Endothelial cell of umbilical vein (primary cell): Measurements from ENCODE around the gene LAG3. TPM values are rescaled to one million over a fixed set of nuclear protein-coding genes. Genes with fewer than 3 reads are reported as not detected.

Experiments
- BruUV-seq: library from RNA; stranded (reverse); fragments of 400-500 nt; replicated peaks from 2 replicates; lab custom pipeline; 2021; lab: Mats Ljungman, UMichigan
- CTCF ChIA-PET: fragments of 300-600, 350-600 bp; sonication (Branson Sonifier 250); formaldehyde crosslinking; loops from one replicate; lab custom pipeline; 2021; ENCODE audit warnings: antibody characterized with exemption, inconsistent platforms; lab: Charles Lee
- POLR2A ChIA-PET: fragments of 300-600, 350-600 bp; sonication (Branson Sonifier 250); formaldehyde crosslinking; loops from one replicate; lab custom pipeline; 2021; ENCODE audit warnings: antibody characterized with exemption, inconsistent platforms; lab: Charles Lee
- DNase-seq: peaks from one replicate; pipeline ENCODE4 v3.0.0-alpha.2; 2011; ENCODE audit warnings: low read depth, low spot score
- FAIRE-seq: peaks from 2 replicates; lab custom pipeline; 2011; peaks lifted over from hg19 to GRCh38; lab: Jason Lieb, UNC
- H2AFZ ChIP-seq: 2 replicates; pipeline ENCODE4 v1.6.0; 2012; ENCODE audit warnings: low read depth, low read length, control low read depth, inconsistent platforms
- H3K27ac ChIP-seq: 2 replicates; pipeline ENCODE4 v1.5.1; 2011; ENCODE audit warnings: low read depth, mild to moderate bottlenecking, control low read depth, low read length, moderate library complexity; ENCODE audit not compliant: insufficient read depth
- H3K27me3 ChIP-seq, 2 experiments: 2 replicates each; pipeline versions ENCODE4 v1.6.0 to v1.6.1; 2011; ENCODE audit warnings: low read length in 2 of 2, mixed read lengths in 1 of 2; ENCODE audit not compliant: control insufficient read depth in 2 of 2, insufficient read depth in 2 of 2
- H3K36me3 ChIP-seq, 2 experiments: 2 replicates in 1 of 2; 3 replicates in 1 of 2; pipeline ENCODE4 v1.5.1; 2011; ENCODE audit warnings: low read length in 2 of 2, mild to moderate bottlenecking in 1 of 2, moderate library complexity in 1 of 2; ENCODE audit not compliant: control insufficient read depth in 2 of 2, insufficient read depth in 2 of 2; ENCODE audit errors: extremely low read depth in 1 of 2
- H3K4me1 ChIP-seq: 3 replicates; pipeline ENCODE4 v1.5.1; 2011; ENCODE audit warnings: mild to moderate bottlenecking, low read length; ENCODE audit not compliant: control insufficient read depth, insufficient read depth; ENCODE audit errors: extremely low read depth
- H3K4me2 ChIP-seq: 2 replicates; pipeline ENCODE4 v1.6.1; 2011; ENCODE audit warnings: low read length, control low read depth, mixed read lengths; ENCODE audit not compliant: insufficient read depth
- H3K4me3 ChIP-seq, 3 experiments: fragments of 200-600 bp in 1 of 3; sonication (generic), shearing (Covaris generic) in 1 of 3; replicated peaks in 1 of 3; 2 replicates each; pipeline ENCODE4 v1.5.1; 2011 to 2016; ENCODE audit warnings: control low read depth in 3 of 3, low read length in 3 of 3, mild to moderate bottlenecking in 2 of 3, inconsistent platforms in 1 of 3, low read depth in 1 of 3, moderate library complexity in 1 of 3; ENCODE audit not compliant: insufficient read depth in 1 of 3
- H3K79me2 ChIP-seq: 2 replicates; pipeline ENCODE4 v1.6.0; 2012; ENCODE audit warnings: low read length, inconsistent platforms; ENCODE audit not compliant: control insufficient read depth, insufficient read depth
- H3K9ac ChIP-seq: replicated peaks from 2 replicates; pipeline ENCODE3; 2011; ENCODE audit warnings: low read length, control low read depth; ENCODE audit not compliant: insufficient read depth; ENCODE audit errors: extremely low read depth
- H3K9me1 ChIP-seq: replicated peaks from 3 replicates; pipeline ENCODE4 v1.6.0; 2011; ENCODE audit warnings: mild to moderate bottlenecking, low read length; ENCODE audit not compliant: control insufficient read depth, insufficient read depth; ENCODE audit errors: extremely low read depth
- H3K9me3 ChIP-seq: replicated peaks from 2 replicates; pipeline ENCODE4 v1.5.1; 2012; ENCODE audit warnings: low read length, inconsistent platforms; ENCODE audit not compliant: control insufficient read depth, insufficient read depth
- H4K20me1 ChIP-seq: replicated peaks from 2 replicates; pipeline ENCODE3; 2011; ENCODE audit warnings: mild to moderate bottlenecking, low read length; ENCODE audit not compliant: control insufficient read depth, insufficient read depth; ENCODE audit errors: extremely low read depth
- EZH2 ChIP-seq: IDR thresholded peaks from 2 replicates; pipeline ENCODE4 v1.6.1; 2012; ENCODE audit warnings: borderline replicate concordance, low read depth, mild to moderate bottlenecking, moderate library complexity, low read length, inconsistent platforms; ENCODE audit not compliant: severe bottlenecking
- FOS ChIP-seq: IDR thresholded peaks from 2 replicates; pipeline ENCODE4 v1.6.1; 2011; ENCODE audit warnings: mild to moderate bottlenecking, low read length, moderate library complexity, borderline replicate concordance; ENCODE audit not compliant: insufficient read depth
- GATA2 ChIP-seq: IDR thresholded peaks from 2 replicates; pipeline ENCODE4 v1.7.0; 2011; ENCODE audit warnings: low read depth, mild to moderate bottlenecking, moderate library complexity, mixed read lengths, low read length; ENCODE audit not compliant: insufficient read length, insufficient read depth
- JUN ChIP-seq: IDR thresholded peaks from 2 replicates; pipeline ENCODE4 v1.6.1; 2011; ENCODE audit warnings: borderline replicate concordance, low read depth; ENCODE audit not compliant: insufficient read length, insufficient read depth
- MYC ChIP-seq: IDR thresholded peaks from one replicate; pipeline ENCODE4 v1.6.1; 2011; ENCODE audit warnings: mild to moderate bottlenecking, low read depth, low read length
- POLR2A ChIP-seq: IDR thresholded peaks from 2 replicates; pipeline ENCODE4 v1.6.1; 2012; ENCODE audit warnings: low read depth, mild to moderate bottlenecking, control low read depth, low read length
- POLR2AphosphoS5 ChIP-seq: IDR thresholded peaks from 2 replicates; pipeline ENCODE4 v1.6.1; 2012; ENCODE audit warnings: low read depth, mild to moderate bottlenecking, control low read depth, low read length, moderate library complexity; ENCODE audit not compliant: insufficient read depth
- dilution Hi-C: fragments of 300-500 bp; cut with MboI; formaldehyde crosslinking; loops from one replicate; pipeline ENCODE4 v1.15.0; 2019; ENCODE audit warnings: low sequenced_read_pairs; ENCODE audit not compliant: extremely low pct_ligation_motif_present
- intact Hi-C: fragments of 100-400 bp; cut with micrococcal nuclease; formaldehyde crosslinking; loops from one replicate; pipeline ENCODE4 v1.10.0; 2022
- polyA plus RNA-seq, 4 experiments: library from polyadenylated mRNA; depleted of rRNA in 3 of 4; stranded (reverse) in 3 of 4; unstranded in 1 of 4; fragments of >200 nt; gene quantifications; 2 replicates each; pipeline versions ENCODE4 v1.2.1 to v1.2.3, GENCODE V29; 2011 to 2012; ENCODE audit warnings: missing spikeins in 1 of 4
- total RNA-seq: library from RNA; stranded (reverse); gene quantifications from 2 replicates; pipeline ENCODE4 v1.2.3, GENCODE V29; 2021
- TF ChIP-seq, protein P1 (sequence below): IDR thresholded peaks from 2 replicates; pipeline ENCODE4 v1.6.1; 2011; ENCODE audit not compliant: insufficient read depth, insufficient read length
- TF ChIP-seq, protein P2 (sequence below), 2 donors: IDR thresholded peaks; 1 replicate in 1 of 2; 2 replicates in 1 of 2; pipeline ENCODE4 v1.5.1; 2011; ENCODE audit warnings: low read length in 2 of 2, mild to moderate bottlenecking in 2 of 2, moderate library complexity in 2 of 2, control low read depth in 1 of 2, inconsistent platforms in 1 of 2, low read depth in 1 of 2; ENCODE audit not compliant: insufficient read depth in 1 of 2; ENCODE audit errors: extremely low read depth in 1 of 2

LAG3 gene
- total and polyA plus RNA-seq, 2 donors (not counting 3 experiments of a cell fraction or from before 2014, with no cell fraction given): 1.3 to 3.8 TPM

DNA sequence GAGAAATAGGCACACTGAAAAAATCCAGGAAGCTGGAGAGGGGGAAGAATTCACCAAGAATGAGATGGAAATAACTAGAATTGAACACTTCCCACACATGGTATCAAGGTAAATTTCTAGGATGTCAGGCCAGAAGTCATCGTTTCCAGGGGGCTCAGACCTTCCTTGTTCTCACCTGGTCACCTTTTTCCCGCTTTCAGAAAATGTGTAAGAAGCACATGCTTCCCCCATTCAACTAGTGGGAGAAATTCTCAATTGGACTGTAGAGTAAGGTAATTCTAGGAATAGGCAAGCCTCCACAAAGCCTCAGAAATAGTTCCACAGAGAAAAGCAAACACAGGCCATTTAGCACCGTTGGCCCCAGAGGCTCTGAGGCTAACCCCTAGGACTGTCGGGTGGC is 8.9 kb upstream of the LAG3 start:
- FAIRE-seq (no peak), DNase-seq (no peak)
- Histone ChIP-seq H3K27me3 (peaks cover 0 to 2% of the 10 kb centered on the region in 2 experiments), H3K27ac (peak overlapping the region; percentile 70), H3K4me2 (peak overlapping the region; percentile 61), H3K36me3 (no peaks in the 10 kb centered on the region), H4K20me1 (no peaks in the 10 kb centered on the region), H3K9me1 (no peaks in the 10 kb centered on the region), H2AFZ (peak overlapping the region; percentile 89), H3K79me2 (peaks cover 18% of the 10 kb centered on the region), H3K4me3 (no peak overlapping the region), H3K4me1 (peaks cover 30% of the 10 kb centered on the region), H3K9ac (peak overlapping the region; percentile 17), H3K9me3 (no peaks in the 10 kb centered on the region)
- ChIA-PET POLR2A (interaction anchor here (0.9 kb wide), 1 partner anchor 10 kb away, joined by 5 read pairs; the partner anchor contains the start of gene MLF2), CTCF (interaction anchor here (1.4 to 2.5 kb wide), 2 partner anchors 10 to 15 kb away, joined by 3 to 28 read pairs; partner anchors contain the start of gene MLF2)
- TF ChIP-seq GATA2 (no peak), JUN (no peak)
- intact Hi-C loops: no loop called here
- dilution Hi-C loops: no loop called here
- BruUV-seq: TSS peak; percentile 82

DNA sequence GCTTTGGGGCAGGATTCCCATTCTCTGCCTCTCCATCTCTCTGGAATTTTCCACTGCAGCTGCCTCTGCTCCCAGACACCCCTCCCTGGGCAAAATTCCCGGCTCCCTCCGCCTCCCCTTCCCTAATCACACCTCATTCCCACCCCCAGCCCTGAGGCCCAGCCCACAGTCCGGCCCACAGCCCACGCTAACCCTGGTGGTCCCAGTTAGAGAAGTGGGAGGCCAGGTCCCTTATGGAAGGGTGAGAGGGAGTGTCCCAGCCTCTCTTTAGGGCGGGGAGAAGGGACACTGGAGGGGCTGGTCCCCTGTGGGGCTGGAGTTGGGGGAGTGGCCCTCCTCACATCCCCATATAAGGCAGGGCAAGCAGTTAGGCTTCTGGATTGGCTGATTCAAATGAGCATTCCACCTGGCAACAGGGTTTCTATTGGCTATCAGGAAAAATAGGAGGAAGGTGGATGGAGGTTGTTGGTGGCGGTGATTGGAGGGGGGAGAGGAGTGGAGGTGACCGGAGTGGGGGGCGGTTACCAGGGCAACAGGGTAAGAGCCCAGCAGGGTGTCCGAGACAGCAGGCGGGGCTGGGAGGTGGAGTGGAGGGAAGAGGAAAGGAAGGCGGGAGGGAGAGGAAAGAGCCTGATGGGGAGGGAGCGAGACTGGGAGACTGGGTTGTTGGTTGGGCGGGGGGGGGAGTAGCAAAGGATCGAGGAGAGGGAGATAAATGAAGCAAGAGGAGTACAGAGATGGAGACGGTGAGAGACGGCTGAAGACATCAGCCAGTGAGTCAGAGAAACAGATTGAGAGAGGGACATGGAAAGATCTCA is 8.1 kb upstream of the LAG3 start:
- Histone ChIP-seq H3K36me3 (peaks cover 0 to 1% of the 10 kb centered on the region in 2 experiments), H4K20me1 (no peaks in the 10 kb centered on the region), H3K9ac (peak overlapping the region; percentile 17), H3K4me1 (peaks cover 38% of the 10 kb centered on the region), H2AFZ (peak overlapping the region; percentile 89), H3K27ac (peak overlapping the region; percentile 70), H3K9me3 (no peaks in the 10 kb centered on the region), H3K4me2 (peak overlapping the region; percentile 61), H3K4me3 (peak overlapping the region in 1 of 3 experiments; percentile 36), H3K27me3 (peaks cover 0 to 2% of the 10 kb centered on the region in 2 experiments), H3K79me2 (peaks cover 27% of the 10 kb centered on the region), H3K9me1 (no peaks in the 10 kb centered on the region)
- POLR2A ChIA-PET: interaction anchor here (0.9 kb wide), 1 partner anchor 11 kb away, joined by 5 read pairs; the partner anchor contains the start of gene MLF2
- CTCF ChIA-PET: interaction anchor here (1.1 to 8.4 kb wide), 3 partner anchors 11 to 61 kb away, joined by 4 to 234 read pairs (median 28); partner anchors contain the start of gene MLF2
- peak; percentile 99 for DNase-seq
- dilution Hi-C loops (no loop called here), intact Hi-C loops (loop anchor here (1.0 kb wide), 4 partner anchors 11 to 75 kb away; partner anchors contain the start of genes COPS7A, MLF2 and ZNF384)
- BruUV-seq: no TSS peak
- no peak for TF ChIP-seq POLR2A
- no peak for TF ChIP-seq JUN
- no peak for TF ChIP-seq EZH2
- no peak for TF ChIP-seq POLR2AphosphoS5
- no peak for TF ChIP-seq FOS
- TF ChIP-seq, protein P1, sequence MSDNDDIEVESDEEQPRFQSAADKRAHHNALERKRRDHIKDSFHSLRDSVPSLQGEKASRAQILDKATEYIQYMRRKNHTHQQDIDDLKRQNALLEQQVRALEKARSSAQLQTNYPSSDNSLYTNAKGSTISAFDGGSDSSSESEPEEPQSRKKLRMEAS: no peak
- no peak for TF ChIP-seq GATA2
- TF ChIP-seq MYC: no peak
- TF ChIP-seq, protein P2, sequence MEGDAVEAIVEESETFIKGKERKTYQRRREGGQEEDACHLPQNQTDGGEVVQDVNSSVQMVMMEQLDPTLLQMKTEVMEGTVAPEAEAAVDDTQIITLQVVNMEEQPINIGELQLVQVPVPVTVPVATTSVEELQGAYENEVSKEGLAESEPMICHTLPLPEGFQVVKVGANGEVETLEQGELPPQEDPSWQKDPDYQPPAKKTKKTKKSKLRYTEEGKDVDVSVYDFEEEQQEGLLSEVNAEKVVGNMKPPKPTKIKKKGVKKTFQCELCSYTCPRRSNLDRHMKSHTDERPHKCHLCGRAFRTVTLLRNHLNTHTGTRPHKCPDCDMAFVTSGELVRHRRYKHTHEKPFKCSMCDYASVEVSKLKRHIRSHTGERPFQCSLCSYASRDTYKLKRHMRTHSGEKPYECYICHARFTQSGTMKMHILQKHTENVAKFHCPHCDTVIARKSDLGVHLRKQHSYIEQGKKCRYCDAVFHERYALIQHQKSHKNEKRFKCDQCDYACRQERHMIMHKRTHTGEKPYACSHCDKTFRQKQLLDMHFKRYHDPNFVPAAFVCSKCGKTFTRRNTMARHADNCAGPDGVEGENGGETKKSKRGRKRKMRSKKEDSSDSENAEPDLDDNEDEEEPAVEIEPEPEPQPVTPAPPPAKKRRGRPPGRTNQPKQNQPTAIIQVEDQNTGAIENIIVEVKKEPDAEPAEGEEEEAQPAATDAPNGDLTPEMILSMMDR (IDR thresholded peaks at IDR 0.05; ENCODE audit: extremely low read depth in 1 of 2, insufficient read depth in 1 of 2, low read depth in 1 of 2, low read length in 2 of 2): no peak
- FAIRE-seq: peak; percentile 99
